ENCODE measurements around the gene UBQLN1. TPM values are rescaled to one million over a fixed set of nuclear protein-coding genes. Genes with fewer than 3 reads are reported as not detected.

Gene UBQLN1
- total RNA-seq, 2 donors from 2014 or later = 114 to 119 TPM

DNA sequence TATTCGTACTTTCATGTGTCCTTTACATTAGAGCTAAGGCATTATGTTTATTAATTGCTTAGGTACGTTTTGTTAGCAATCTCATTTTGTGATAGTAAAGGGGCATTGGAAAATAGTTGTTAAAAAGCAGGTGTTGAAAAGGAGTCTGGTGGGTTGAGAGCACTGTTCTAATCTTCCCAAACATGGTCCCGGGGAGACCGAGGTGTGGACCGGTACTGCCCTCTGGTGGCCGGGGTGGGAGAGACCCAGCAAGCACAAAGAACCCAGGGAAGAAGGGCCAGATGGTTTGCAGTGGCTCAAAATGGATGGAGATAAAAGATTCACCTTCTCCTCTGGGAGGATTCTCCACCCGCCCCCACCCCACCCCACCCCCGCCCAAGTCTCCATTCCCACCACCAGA lies 58.7 kb downstream of the UBQLN1 start:
- no peaks in the 10 kb centered on the region for H3K27me3 Mint-ChIP-seq (ENCODE audit: insufficient read depth)
- peak; percentile 94 for DNase-seq
- no peak overlapping the region for H3K4me3 Mint-ChIP-seq
- H3K9me3 Mint-ChIP-seq = no peaks in the 10 kb centered on the region
- H3K4me1 Mint-ChIP-seq = peaks cover 11% of the 10 kb centered on the region
- H3K27me3 ChIP-seq (ENCODE audit: control insufficient read depth, insufficient read depth, low read length, poor library complexity, severe bottlenecking) = no peaks in the 10 kb centered on the region
- peaks cover 42% of the 10 kb centered on the region for H3K36me3 Mint-ChIP-seq (ENCODE audit: low read depth)
- H3K36me3 ChIP-seq (ENCODE audit: control insufficient read depth, insufficient read depth, low read length) = peaks cover 56% of the 10 kb centered on the region
- H3K27ac ChIP-seq (ENCODE audit: low read depth, low read length) = no peak overlapping the region
- peak overlapping the region; percentile 39 for H3K27ac Mint-ChIP-seq
- peaks cover 8% of the 10 kb centered on the region for H3K4me1 ChIP-seq (ENCODE audit: control insufficient read depth, insufficient read depth, low read length)
- TF ChIP-seq, protein P1, sequence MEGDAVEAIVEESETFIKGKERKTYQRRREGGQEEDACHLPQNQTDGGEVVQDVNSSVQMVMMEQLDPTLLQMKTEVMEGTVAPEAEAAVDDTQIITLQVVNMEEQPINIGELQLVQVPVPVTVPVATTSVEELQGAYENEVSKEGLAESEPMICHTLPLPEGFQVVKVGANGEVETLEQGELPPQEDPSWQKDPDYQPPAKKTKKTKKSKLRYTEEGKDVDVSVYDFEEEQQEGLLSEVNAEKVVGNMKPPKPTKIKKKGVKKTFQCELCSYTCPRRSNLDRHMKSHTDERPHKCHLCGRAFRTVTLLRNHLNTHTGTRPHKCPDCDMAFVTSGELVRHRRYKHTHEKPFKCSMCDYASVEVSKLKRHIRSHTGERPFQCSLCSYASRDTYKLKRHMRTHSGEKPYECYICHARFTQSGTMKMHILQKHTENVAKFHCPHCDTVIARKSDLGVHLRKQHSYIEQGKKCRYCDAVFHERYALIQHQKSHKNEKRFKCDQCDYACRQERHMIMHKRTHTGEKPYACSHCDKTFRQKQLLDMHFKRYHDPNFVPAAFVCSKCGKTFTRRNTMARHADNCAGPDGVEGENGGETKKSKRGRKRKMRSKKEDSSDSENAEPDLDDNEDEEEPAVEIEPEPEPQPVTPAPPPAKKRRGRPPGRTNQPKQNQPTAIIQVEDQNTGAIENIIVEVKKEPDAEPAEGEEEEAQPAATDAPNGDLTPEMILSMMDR (conservative IDR thresholded peaks at IDR 0.05) = peak; percentile 88
- H3K9ac ChIP-seq (ENCODE audit: extremely low read depth, low read length, poor library complexity, severe bottlenecking) = no peak overlapping the region
- H3K9me3 ChIP-seq (ENCODE audit: control insufficient read depth, low read length) = peaks cover 22% of the 10 kb centered on the region
- H3K4me3 ChIP-seq (ENCODE audit: low read length) = no peak overlapping the region
- 48 to 58% methylated on average over 5 to 6 of the region's 8 CpGs for WGBS, 2 experiments (ENCODE audit: insufficient coverage in 1 of 2, insufficient read length in 1 of 2)

DNA sequence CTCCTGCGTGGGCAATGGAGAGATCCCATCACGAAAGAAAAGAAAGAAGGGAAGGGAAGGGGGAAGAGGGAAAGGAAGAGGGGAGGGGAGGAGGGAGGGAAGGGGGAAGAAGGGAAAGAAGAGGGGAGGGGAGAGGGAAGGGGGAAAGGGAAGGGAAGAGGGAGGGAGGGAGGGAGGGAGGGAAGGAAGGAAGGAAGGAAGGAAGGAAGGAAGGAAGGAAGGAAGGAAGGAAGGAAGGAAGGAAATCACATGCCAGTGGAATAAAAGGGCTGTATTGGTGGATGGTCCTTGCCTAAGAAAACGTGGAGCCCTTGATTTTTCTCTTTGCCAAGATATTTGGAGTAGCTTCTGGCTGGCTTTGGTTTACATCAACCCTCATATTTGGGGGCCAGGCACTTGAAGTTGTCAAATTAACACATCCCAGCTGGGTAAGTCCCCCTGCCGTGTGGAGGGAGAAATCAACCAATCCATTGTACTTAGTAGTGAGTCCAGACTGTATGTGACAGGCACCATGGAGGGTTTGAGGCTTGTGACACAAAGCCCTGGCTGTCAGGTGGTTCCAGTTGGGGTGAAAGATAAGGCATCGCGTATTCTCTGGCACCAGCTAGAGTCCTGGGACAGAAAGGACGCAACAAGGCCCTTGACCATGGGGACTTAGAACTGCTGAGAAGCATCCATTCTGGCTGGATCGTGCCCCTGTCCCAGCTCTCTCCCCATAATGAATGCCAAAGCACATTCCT lies 61.1 kb downstream of the UBQLN1 start:
- H3K9me3 ChIP-seq (ENCODE audit: control insufficient read depth, low read length) = peaks cover 4% of the 10 kb centered on the region
- H3K27me3 Mint-ChIP-seq (ENCODE audit: insufficient read depth) = no peaks in the 10 kb centered on the region
- DNase-seq = peak; percentile 59
- peak overlapping the region; percentile 17 for H3K27ac Mint-ChIP-seq
- peaks cover 8% of the 10 kb centered on the region for H3K4me1 ChIP-seq (ENCODE audit: control insufficient read depth, insufficient read depth, low read length)
- H3K36me3 ChIP-seq (ENCODE audit: control insufficient read depth, insufficient read depth, low read length) = peaks cover 32% of the 10 kb centered on the region
- no peak overlapping the region for H3K4me3 ChIP-seq (ENCODE audit: low read length)
- peaks cover 22% of the 10 kb centered on the region for H3K36me3 Mint-ChIP-seq (ENCODE audit: low read depth)
- H3K27ac ChIP-seq (ENCODE audit: low read depth, low read length) = no peak overlapping the region
- H3K9ac ChIP-seq (ENCODE audit: extremely low read depth, low read length, poor library complexity, severe bottlenecking) = no peak overlapping the region
- H3K4me1 Mint-ChIP-seq = peaks cover 11% of the 10 kb centered on the region
- TF ChIP-seq, protein P1 (conservative IDR thresholded peaks at IDR 0.05) = no peak
- no peaks in the 10 kb centered on the region for H3K9me3 Mint-ChIP-seq
- H3K4me3 Mint-ChIP-seq = no peak overlapping the region
- WGBS, 2 experiments (ENCODE audit: insufficient coverage in 1 of 2, insufficient read length in 1 of 2) = 88 to 90% methylated on average over 5 to 8 of the region's 8 CpGs
- H3K27me3 ChIP-seq (ENCODE audit: control insufficient read depth, insufficient read depth, low read length, poor library complexity, severe bottlenecking) = no peaks in the 10 kb centered on the region

DNA sequence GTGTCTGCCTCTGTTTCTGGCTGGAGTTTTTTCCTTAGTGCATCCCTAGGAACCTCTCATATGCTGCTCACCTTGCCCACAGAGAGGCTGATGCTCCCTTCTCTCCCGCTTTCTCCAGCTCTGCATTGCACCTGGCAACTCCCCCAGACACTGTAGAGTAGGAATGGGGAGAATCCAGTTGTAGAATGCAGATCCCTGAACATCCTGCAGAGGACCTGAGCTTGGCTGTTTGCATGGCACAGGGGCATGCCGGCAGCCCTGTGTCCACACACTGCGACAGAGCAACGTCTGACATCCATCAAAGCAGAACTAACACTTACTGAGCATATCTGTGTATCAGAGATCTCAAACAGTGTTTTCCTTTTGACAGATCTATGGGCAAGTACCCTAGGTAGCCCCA lies 65.0 kb downstream of the UBQLN1 start:
- no peak overlapping the region for H3K9ac ChIP-seq (ENCODE audit: extremely low read depth, low read length, poor library complexity, severe bottlenecking)
- H3K27ac Mint-ChIP-seq = no peak overlapping the region
- H3K27me3 Mint-ChIP-seq (ENCODE audit: insufficient read depth) = no peaks in the 10 kb centered on the region
- H3K27me3 ChIP-seq (ENCODE audit: control insufficient read depth, insufficient read depth, low read length, poor library complexity, severe bottlenecking) = no peaks in the 10 kb centered on the region
- H3K9me3 Mint-ChIP-seq = no peaks in the 10 kb centered on the region
- H3K36me3 Mint-ChIP-seq (ENCODE audit: low read depth) = peaks cover 5% of the 10 kb centered on the region
- H3K4me1 ChIP-seq (ENCODE audit: control insufficient read depth, insufficient read depth, low read length) = peaks cover 8% of the 10 kb centered on the region
- peaks cover 10% of the 10 kb centered on the region for H3K4me1 Mint-ChIP-seq
- WGBS, 2 experiments (ENCODE audit: insufficient coverage in 1 of 2, insufficient read length in 1 of 2) = 85 to 86% methylated on average over 1 to 4 of the region's 4 CpGs
- TF ChIP-seq, protein P1 (conservative IDR thresholded peaks at IDR 0.05) = peak; percentile 39
- H3K27ac ChIP-seq (ENCODE audit: low read depth, low read length) = no peak overlapping the region
- H3K4me3 Mint-ChIP-seq = no peak overlapping the region
- H3K9me3 ChIP-seq (ENCODE audit: control insufficient read depth, low read length) = no peaks in the 10 kb centered on the region
- H3K36me3 ChIP-seq (ENCODE audit: control insufficient read depth, insufficient read depth, low read length) = peaks cover 16% of the 10 kb centered on the region
- DNase-seq = no peak
- H3K4me3 ChIP-seq (ENCODE audit: low read length) = no peak overlapping the region

Data from endodermal cell (in vitro differentiated cells).